WTC11 (cell line): ENCODE measurements around the gene KRT82.

ENCODE experiments used
- CTCF ChIP-seq: fragments of 200-600 bp; IDR thresholded peaks from 2 replicates; pipeline ENCODE4 v1.8.0; 2022; ENCODE audit warnings: antibody characterized with exemption
- GABPB1 ChIP-seq: sonication (generic); formaldehyde crosslinking; IDR thresholded peaks from 2 replicates; pipeline ENCODE4 v1.8.1; 2023; ENCODE audit warnings: mild to moderate bottlenecking, missing genetic modification reagents
- MAX ChIP-seq: sonication (generic); formaldehyde crosslinking; IDR thresholded peaks from 2 replicates; pipeline ENCODE4 v1.8.0; 2022; ENCODE audit warnings: mild to moderate bottlenecking, missing genetic modification reagents
- MLX ChIP-seq: sonication (generic); formaldehyde crosslinking; IDR thresholded peaks from 2 replicates; pipeline ENCODE4 v1.8.1; 2023; ENCODE audit warnings: mild to moderate bottlenecking, missing genetic modification reagents, moderate library complexity
- ZNF671 ChIP-seq: fragments of 250-450 bp; sonication (Bioruptor Pico); IDR thresholded peaks from 2 replicates; pipeline ENCODE4 v1.8.0; 2021; ENCODE audit warnings: mild to moderate bottlenecking

GRCh38 chr12:52395761-52396434, 10.2 kb downstream of the KRT82 start:
- no peak for TF ChIP-seq ZNF671 (CRISPR knock-in tag)
- no peak for TF ChIP-seq MAX
- peak; percentile 79 for TF ChIP-seq CTCF
- no peak for TF ChIP-seq GABPB1 (CRISPR knock-in tag)
- TF ChIP-seq MLX (CRISPR knock-in tag), result no peak
